ENCODE results near the gene SKI. TPM values are rescaled to one million over a fixed set of nuclear protein-coding genes. Genes with fewer than 3 reads are reported as not detected.

Gene SKI
- total and polyA plus RNA-seq, 9 of the 15 experiments (the other 6 are each of a cell fraction or from before 2014, with no cell fraction given) = 0.10 to 60.5 (median 4.6) TPM

GRCh38 chr1:2354511-2355372 lies 126.6 kb downstream of the SKI start:
- BruUV-seq (replicated peaks) = no TSS peak
- Histone ChIP-seq H3K9me1 (ENCODE audit: control insufficient read depth, insufficient read depth, low read length) (no peaks in the 10 kb centered on the region), H3K4me3 (no peak overlapping the region), H3K9me3 (replicated peaks; ENCODE audit: control insufficient read depth, insufficient read depth, low read depth, low read length) (no peaks in the 10 kb centered on the region), H3K9ac (ENCODE audit: insufficient read depth in 1 of 2, low read depth in 2 of 2, low read length in 2 of 2) (peak overlapping the region in 1 of 2 experiments; percentile 7; a peak in 1 of 4 replicates), H3K4me2 (ENCODE audit: insufficient read depth, low read length) (no peak overlapping the region), H3K4me1 (replicated peaks in 1 of 2; ENCODE audit: control insufficient read depth in 2 of 2, insufficient read depth in 2 of 2, low read length in 2 of 2) (peaks cover 0 to 36% of the 10 kb centered on the region in 2 experiments; a peak in 1 of 5 replicates), H2AFZ (ENCODE audit: low read depth, low read length) (no peak overlapping the region), H3K79me2 (ENCODE audit: control insufficient read depth, insufficient read depth, low read length) (no peaks in the 10 kb centered on the region), H3K36me3 (ENCODE audit: control insufficient read depth, insufficient read depth, low read length) (no peaks in the 10 kb centered on the region), H3K27ac (ENCODE audit: extremely low read depth, low read depth, low read length) (no peak overlapping the region), H4K20me1 (replicated peaks; ENCODE audit: control insufficient read depth, insufficient read depth, low read length) (peaks cover 9% of the 10 kb centered on the region), H3K27me3 (ENCODE audit: control insufficient read depth in 2 of 2, insufficient read depth in 2 of 2, low read length in 2 of 2) (peaks cover 90 to 100% of the 10 kb centered on the region in 2 experiments)
- DNase-seq (ENCODE audit: extremely low read depth in 1 of 4, low spot score in 3 of 4) (no peak), FAIRE-seq (no peak), ATAC-seq (no peak)
- TF ChIP-seq TCFL5 (CRISPR knock-in tag; conservative IDR thresholded peaks at IDR 0.05) (no peak), HMGN3 (IDR thresholded peaks at IDR 0.05; ENCODE audit: borderline replicate concordance, extremely low read depth, insufficient read length, low read depth, low read length) (peak; percentile 15), EZH2 (IDR thresholded peaks at IDR 0.05; ENCODE audit: borderline replicate concordance, low read depth, low read length) (peak; percentile 36; the same call in 1 of the 2 replicates)
- in situ Hi-C loops (cut with MboI) = no loop called here
- intact Hi-C loops (cut with micrococcal nuclease) = no loop called here
- CTCF ChIA-PET (ENCODE audit: low intra/inter-chr PET ratio) = no interaction called here
- POLR2A ChIA-PET = interaction anchor here (0.5 to 0.7 kb wide), 4 partner anchors 10 to 1487 kb away, joined by 3 to 4 read pairs (median 3); no protein-coding TSS in a partner anchor
- 9% methylated on average over 38 of the region's 38 CpGs for WGBS (ENCODE audit: insufficient coverage, low coverage, missing lambda C conversion rate)

Data from K562 (cell line).